ENCODE data around the gene UBE4B. TPM values are rescaled to one million over a fixed set of nuclear protein-coding genes. Genes with fewer than 3 reads are reported as not detected.

UBE4B gene
- total RNA-seq, 4 donors from 2014 or later: 37.5 to 60.3 (median 51.3) TPM

DNA sequence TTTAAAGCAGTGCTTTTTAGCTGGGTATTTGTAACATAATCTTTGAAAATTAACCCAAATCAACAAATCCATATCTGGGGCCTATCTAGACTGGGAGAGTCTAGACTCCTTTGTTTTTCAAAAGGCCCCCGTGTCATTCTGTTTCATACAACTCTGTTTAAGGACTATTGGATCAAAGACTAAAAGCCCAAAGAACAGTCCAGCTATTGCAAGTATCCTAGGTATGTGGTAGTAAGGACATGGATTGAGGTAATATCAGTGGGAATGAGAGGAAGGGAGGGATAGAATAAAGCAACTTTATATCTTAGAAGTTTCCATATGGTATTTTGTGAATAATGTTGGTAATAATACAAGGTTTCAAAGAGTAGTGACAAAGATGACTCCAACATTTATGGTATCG is 195.8 kb downstream of the UBE4B start:
- no peaks in the 10 kb centered on the region for H3K27me3 ChIP-seq
- no peak overlapping the region for H3K4me3 ChIP-seq
- no peak for TF ChIP-seq POLR2A (IDR thresholded peaks at IDR 0.05)
- TF ChIP-seq, protein P1, sequence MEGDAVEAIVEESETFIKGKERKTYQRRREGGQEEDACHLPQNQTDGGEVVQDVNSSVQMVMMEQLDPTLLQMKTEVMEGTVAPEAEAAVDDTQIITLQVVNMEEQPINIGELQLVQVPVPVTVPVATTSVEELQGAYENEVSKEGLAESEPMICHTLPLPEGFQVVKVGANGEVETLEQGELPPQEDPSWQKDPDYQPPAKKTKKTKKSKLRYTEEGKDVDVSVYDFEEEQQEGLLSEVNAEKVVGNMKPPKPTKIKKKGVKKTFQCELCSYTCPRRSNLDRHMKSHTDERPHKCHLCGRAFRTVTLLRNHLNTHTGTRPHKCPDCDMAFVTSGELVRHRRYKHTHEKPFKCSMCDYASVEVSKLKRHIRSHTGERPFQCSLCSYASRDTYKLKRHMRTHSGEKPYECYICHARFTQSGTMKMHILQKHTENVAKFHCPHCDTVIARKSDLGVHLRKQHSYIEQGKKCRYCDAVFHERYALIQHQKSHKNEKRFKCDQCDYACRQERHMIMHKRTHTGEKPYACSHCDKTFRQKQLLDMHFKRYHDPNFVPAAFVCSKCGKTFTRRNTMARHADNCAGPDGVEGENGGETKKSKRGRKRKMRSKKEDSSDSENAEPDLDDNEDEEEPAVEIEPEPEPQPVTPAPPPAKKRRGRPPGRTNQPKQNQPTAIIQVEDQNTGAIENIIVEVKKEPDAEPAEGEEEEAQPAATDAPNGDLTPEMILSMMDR (IDR thresholded peaks at IDR 0.05): no peak
- intact Hi-C loops (cut with DNase I): no loop called here
- no peaks in the 10 kb centered on the region for H3K9me3 ChIP-seq
- no peak overlapping the region for H3K27ac ChIP-seq
- H3K4me1 ChIP-seq: peaks cover 0 to 32% (median 4%) of the 10 kb centered on the region in 3 donors
- 94 to 99% methylated on average over 2 of the region's 2 CpGs for WGBS, 2 donors
- DNase-seq: no peak
- peaks cover 0 to 7% (median 0%) of the 10 kb centered on the region in 3 donors for H3K36me3 ChIP-seq

DNA sequence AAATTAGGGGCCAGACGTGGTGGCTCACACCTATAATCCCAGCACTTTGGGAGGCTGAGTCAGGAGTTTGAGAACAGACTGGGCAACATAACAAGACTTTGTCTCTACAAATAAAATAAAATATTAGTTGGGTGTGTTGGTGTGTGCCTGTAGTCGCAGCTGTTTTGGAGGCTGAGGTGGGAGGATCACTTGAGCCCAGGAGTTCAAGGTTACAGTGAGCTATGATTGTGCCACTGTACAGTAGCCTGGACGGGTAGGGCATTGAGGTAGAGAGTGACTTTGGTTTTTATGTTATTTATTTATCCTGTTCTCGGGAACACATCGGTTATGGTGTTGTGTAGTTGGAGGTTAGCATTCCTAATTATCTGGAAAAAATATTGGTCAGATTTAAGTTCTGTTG is 197.1 kb downstream of the UBE4B start:
- TF ChIP-seq POLR2A (IDR thresholded peaks at IDR 0.05): no peak
- TF ChIP-seq, protein P1 (IDR thresholded peaks at IDR 0.05): no peak

More for the DNA sequence above, 197.1 kb downstream of the UBE4B start:
- Histone ChIP-seq H3K9me3 (no peaks in the 10 kb centered on the region), H3K36me3 (peaks cover 0 to 17% (median 0%) of the 10 kb centered on the region in 3 donors), H3K4me1 (peaks cover 0 to 21% (median 4%) of the 10 kb centered on the region in 3 donors), H3K27me3 (no peaks in the 10 kb centered on the region), H3K27ac (no peak overlapping the region), H3K4me3 (no peak overlapping the region)
- intact Hi-C loops (cut with DNase I): no loop called here
- 92 to 94% methylated on average over 5 of the region's 5 CpGs for WGBS, 2 donors
- DNase-seq: no peak

Small RNAs within 50 kb of the gene (small RNA-seq; reads per million reads assigned to genes)
- gene MIR1273D (0 reads per million in 4 donors), gene RNU6-828P (0 reads per million in 4 donors)

Other genes with a start within 250 kb of the UBE4B start
- gene CLSTN1, start 209.0 kb upstream of the UBE4B start, total RNA-seq: 10 to 100 TPM; 57.3 to 68.4 (median 65.3) TPM
- 100 to 1,000 TPM in 2 of 4 donors, 10 to 100 TPM in 2; 76.1 to 186 (median 118) TPM for gene CTNNBIP1, start 122.7 kb upstream of the UBE4B start, total RNA-seq
- 10 to 100 TPM; 21.4 to 24.7 (median 23.0) TPM for gene LZIC, start 89.6 kb upstream of the UBE4B start, total RNA-seq
- 1 to 10 TPM; 3.9 to 7.9 (median 6.0) TPM for gene NMNAT1, start 89.5 kb upstream of the UBE4B start, total RNA-seq
- 10 to 100 TPM; 10.4 to 29.2 (median 21.3) TPM for gene RBP7, start 35.7 kb upstream of the UBE4B start, total RNA-seq
- 10 to 100 TPM; 27.1 to 40.6 (median 38.1) TPM for gene KIF1B, start 177.6 kb downstream of the UBE4B start, total RNA-seq

Data from esophagus squamous epithelium (tissue), 5 donors.